HT1080 (cell line): ENCODE measurements around the gene LHCGR. TPM values are rescaled to one million over a fixed set of nuclear protein-coding genes. Genes with fewer than 3 reads are reported as not detected.

Source experiments
- DNase-seq: peaks from one replicate; pipeline ENCODE4 v3.0.0-alpha.2; 2015; ENCODE audit warnings: low read depth
- polyA plus RNA-seq, 2 experiments: library from polyadenylated mRNA; depleted of rRNA; stranded (reverse); fragments of >200 nt; gene quantifications; 2 replicates each; pipeline ENCODE4 v1.2.3, GENCODE V29; 2015
- total RNA-seq: library from RNA; depleted of rRNA; stranded (reverse); fragments of >200 nt; shearing (Covaris generic); gene quantifications from 2 replicates; pipeline ENCODE4 v1.2.3, GENCODE V29; 2014; rRNA removed

Gene LHCGR
- not detected in 2 replicates for total RNA-seq
- polyA plus RNA-seq (2015; cell fraction: cytosol; rRNA removed): not detected in 2 replicates
- polyA plus RNA-seq (2015; cell fraction: nucleus; rRNA removed): not detected in 2 replicates

DNA sequence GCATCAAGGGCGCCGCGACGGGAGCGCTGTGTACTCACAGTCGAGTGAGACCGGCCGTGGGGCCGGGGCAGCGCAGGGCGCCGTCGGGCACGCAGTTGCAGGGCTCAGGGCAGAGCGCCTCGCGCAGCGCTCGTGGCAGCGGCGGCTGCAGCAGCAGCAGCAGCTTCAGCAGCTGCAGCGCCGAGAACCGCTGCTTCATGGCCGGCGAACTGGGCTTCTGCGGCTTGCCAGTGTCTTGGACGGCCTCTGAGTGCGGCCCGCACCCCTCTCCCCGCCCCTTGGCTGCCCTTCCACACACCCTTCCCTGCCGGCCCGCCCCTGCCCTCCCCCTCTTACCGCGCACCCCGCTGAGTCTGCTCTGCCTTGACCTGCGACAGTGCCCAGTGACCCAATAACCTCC lies at the start of gene LHCGR:
LHCGR (minus strand) TSS at position 252 of the 400 bp plus-strand sequence; CDS start at position 199, 53 bp downstream.
- no peak for DNase-seq

DNA sequence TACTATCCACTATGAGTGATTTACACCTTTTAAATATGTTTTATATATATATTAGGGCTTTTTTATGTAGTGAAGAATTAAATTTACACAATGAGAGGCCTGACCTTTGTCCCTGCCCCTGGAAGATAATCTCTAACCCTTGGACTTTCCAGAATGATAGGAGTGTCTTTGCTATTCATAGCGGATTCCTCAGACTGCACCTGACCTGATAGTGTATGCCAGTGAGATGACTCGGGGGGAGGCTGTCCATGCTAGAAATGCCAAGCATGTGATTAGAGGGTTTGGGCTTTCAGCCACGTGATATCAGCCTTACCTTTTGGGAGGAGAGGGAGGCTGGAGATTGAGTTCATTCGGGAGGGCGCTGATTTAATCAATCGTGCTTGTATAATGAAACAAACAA lies 44.1 kb upstream of the LHCGR start:
- DNase-seq: no peak

- no peak for DNase-seq
Measured at GRCh38 chr2:48795065-48795464, 39.5 kb upstream of the LHCGR start.

DNA sequence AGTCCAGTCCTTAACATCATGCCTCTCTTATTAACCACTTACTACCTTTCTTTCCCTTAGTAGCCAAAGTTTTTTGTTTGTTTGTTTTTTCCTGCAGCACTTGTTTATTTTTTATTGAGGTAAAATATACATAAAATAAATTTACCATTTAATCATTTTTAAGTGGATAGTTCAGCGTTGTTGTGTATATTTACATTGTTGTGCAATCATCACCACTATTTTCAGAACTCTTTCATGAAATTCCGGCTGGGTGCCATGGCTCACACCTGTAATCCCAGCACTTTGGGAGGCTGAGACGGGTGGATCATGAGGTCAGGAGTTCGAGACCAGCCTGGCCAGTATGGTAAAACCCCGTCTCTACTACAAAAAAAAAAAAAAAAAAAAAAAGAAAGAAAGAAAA lies 38.1 kb upstream of the LHCGR start:
- no peak for DNase-seq

GRCh38 chr2:48792030-48792429 lies 36.5 kb upstream of the LHCGR start:
- no peak for DNase-seq

DNA sequence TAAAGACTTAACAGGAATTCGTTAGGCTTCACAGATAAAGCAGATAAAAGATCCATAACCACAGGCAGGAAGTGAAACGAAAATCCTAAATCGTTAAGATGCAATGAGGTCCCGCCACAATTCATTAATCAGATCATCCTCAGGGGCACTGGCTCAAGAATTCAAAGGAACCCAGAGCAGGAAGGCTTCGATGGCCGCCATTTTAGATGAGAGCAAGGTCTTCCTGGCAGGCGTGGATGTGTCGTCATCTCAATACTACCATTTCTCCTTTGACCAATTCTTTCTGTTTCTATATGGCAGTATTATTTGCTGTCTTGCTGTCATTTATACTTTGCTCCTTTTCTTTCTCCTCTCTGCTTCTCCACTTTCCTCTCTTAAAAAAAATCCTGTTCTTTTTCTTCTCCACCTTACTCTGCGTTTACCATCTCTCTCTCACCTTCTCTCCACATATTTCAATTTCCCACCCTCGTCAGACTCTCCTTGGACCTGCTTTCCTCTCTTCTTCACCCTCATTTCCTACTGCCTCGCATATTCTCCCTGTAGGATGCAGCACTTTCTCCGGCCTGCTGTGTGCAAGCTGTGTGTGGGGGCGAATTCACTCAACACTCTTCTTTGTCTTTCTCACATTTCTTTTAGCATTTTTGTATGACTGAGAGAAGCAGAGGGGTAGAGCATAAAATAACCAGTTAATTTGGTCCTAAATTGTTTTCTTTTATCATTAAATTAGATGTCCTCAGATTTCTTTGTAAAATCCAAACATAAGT lies 35.1 kb upstream of the LHCGR start:
- DNase-seq: no peak

- DNase-seq: no peak
Measured at GRCh38 chr2:48787580-48787979, 32.1 kb upstream of the LHCGR start.

GRCh38 chr2:48781366-48781765 lies 25.8 kb upstream of the LHCGR start:
- DNase-seq: no peak

- DNase-seq: no peak
Measured at GRCh38 chr2:48779019-48779716, 23.6 kb upstream of the LHCGR start.

- no peak for DNase-seq
Measured at GRCh38 chr2:48774251-48774650, 18.7 kb upstream of the LHCGR start.

GRCh38 chr2:48771241-48772014 lies 15.9 kb upstream of the LHCGR start:
- DNase-seq: no peak

DNA sequence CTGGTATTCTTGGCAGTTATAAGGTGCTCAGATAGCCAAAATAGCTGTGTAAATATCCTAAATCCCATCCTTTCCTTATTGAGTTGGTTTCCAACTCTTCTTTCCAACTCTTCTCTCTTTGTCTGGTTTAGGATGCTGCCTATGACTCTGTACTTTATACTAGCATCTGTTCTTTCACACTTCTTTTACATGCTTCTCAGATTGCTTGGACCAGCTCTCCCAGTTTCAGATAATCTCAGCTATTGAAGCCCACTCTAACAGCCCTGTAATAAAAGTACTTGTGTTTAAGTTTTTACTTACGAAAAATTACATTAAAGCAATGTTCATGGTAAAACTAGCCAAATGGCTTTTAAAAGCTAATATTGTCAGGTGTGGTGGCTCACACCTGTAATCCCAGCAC lies 14.7 kb upstream of the LHCGR start:
- no peak for DNase-seq

GRCh38 chr2:48768669-48769068 lies 13.1 kb upstream of the LHCGR start:
- DNase-seq: no peak

DNA sequence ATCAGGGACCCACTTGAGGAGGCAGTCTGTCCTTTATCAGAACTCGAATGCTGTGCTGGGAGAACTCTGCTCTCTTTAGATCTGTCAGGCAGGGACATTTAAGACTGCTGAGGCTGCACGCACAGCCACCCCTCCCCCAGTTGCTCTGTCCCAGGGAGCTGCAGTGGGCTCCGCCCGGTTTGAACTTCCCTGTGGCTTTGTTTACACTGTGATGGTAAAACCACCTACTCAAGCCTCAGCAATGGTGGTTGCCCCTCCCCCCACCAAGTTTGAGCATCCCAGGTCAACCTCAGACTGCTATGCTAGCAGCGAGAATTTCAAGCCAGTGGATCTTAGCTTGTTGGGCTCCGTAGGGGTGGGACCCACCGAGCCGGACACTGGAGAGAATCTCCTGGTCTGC lies 11.8 kb upstream of the LHCGR start:
- no peak for DNase-seq

DNA sequence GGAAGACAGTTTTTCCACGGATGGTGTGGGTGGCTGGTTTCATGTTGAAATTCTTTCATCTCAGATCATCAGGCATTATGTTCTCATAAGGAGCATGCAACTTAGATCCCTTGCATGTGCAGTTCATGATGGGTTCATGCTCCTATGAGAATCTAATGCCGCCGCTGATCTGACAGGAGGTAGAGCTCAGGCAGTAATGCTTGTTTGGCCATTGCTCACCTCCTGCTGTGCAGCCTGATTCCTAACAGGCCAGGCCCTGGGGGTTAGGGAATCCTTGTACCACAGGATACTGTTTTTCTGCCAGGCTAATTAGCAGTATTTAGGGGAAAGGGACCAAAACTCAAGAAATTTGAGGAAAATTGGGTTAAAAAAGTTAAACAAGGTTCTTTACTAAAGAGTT lies 5.3 kb upstream of the LHCGR start:
- DNase-seq: no peak

GRCh38 chr2:48759682-48760081 lies 4.2 kb upstream of the LHCGR start:
- DNase-seq: no peak

DNA sequence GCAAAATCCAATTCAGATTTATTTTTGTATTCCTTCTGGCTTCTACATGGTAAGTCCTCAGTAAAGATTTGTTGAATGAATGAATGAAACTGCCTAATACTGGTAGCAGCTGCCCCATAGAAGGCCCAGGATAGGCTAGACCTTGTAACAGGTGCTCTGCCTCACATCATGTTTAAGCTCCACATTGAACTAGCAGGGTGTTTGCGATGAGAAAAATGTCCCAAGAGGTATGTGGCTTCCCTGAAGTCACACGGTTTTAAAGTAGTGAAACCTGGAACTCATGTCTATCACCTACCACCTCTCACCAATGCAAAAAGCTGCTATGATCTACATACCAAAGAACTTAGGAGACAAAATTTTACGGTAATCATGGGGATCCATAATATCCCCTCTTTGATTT lies 765 bp upstream of the LHCGR start:
- no peak for DNase-seq

DNA sequence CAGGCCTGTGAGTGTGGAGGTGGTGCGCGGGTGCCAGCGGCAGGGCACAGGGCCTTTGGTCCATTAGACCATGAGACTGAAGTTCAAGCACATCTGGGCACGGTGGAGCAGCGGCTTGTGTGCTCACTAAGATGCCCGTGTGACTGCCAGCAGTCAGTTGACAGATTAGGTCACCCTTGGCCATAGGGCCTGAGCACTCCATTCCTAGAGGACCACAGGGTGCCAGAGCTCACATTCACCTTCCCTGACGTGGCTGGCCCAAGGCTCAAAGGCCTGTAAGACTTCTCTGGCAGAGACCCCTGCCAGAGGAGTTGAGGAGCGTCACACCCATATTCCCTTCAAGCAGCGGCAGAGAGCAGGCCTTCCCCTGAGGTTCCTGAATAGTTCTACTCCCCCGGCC lies 650 bp downstream of the LHCGR start:
- no peak for DNase-seq

- DNase-seq: no peak
Measured at GRCh38 chr2:48753228-48753627, 2.3 kb downstream of the LHCGR start.

DNA sequence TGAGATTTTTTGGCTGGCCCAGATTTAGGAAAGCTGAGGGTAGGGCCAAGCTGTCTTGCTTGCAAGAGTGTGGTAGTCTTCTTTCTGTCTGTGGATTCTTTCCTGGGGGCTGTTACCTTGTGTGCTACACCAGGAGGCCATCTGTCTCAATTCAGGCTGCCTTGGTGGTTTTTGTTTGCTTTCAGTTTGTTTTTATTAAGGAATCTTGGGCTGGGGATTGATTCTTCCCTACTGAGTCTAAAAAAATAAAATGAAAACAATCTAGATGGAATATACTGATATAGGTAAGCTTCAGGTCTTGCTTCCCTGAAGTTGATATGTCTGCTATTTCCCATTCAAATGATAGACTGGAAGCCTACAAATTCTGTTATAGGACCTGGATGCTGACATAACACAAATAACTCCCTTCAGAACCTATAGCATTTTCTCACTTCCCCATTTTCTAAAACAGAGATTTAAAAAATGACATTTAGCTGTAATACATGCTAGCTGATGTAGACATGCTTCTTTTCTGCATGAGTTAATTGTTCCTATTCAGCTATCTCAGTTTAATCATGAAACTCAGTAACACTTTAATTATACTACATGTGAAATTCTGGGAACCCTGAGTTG lies 5.3 kb downstream of the LHCGR start:
- no peak for DNase-seq

DNA sequence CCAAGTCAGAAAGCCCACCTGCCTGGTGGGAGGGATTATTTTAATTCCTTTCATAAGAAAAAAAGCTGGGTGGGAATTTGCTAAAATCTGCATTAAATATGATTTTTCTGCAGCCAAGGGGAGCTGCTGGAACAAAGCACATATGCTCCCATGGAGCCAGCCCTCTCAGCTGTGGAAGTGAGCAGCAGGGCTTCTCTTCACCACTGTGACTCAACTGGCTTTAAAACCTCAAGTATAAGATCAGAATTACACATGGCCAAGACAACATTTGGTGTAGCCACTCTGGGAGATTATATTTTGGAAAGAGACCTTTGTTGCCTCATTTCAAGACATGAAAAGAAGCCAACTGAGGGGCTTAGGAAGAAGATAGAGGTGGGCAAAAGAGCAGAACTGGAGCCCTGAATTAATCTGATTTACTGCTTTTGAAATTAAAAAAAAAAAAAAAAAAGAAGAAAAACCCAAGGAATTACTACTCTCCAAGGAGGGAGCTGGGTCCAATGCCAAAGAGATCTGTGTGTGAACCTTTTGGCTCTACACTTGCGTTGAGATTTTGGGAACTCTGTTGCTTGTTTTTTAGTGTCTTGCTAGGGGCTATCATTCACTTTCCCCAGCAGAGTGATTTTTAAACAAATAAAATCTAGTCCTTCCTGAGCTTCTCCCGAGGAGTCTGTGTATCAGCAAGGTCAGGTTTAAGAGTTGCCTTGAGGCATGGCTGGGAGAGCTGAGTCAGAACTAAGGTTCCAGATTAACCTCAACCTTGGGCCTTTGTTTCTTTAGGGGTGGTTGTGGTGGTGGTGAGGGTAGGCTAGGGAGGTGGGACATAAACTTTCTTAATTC lies 6.0 kb downstream of the LHCGR start:
- DNase-seq: no peak
